Neutrophil (primary cell): ENCODE measurements around the gene CACNG6.

Experiments
- H3K27ac ChIP-seq: fragments of 200-600 bp; sonication (generic); 2 replicates; pipeline ENCODE4 v1.5.1; 2016; ENCODE audit warnings: mild to moderate bottlenecking, moderate library complexity
- H3K27me3 ChIP-seq: fragments of 200-600 bp; sonication (generic); 2 replicates; pipeline ENCODE4 v1.6.0; 2016; ENCODE audit warnings: mild to moderate bottlenecking
- H3K36me3 ChIP-seq: fragments of 200-600 bp; sonication (generic); 2 replicates; pipeline ENCODE4 v1.5.1; 2017
- H3K4me1 ChIP-seq, 2 experiments: fragments of 200-600 bp in 1 of 2; sonication (generic) in 1 of 2; 1 replicate in 1 of 2; 2 replicates in 1 of 2; pipeline versions ENCODE4 v1.5.1 to v1.6.1; 2013 to 2016; ENCODE audit warnings: low read depth in 1 of 2, low read length in 1 of 2, mild to moderate bottlenecking in 1 of 2, moderate library complexity in 1 of 2; ENCODE audit not compliant: control insufficient read depth in 1 of 2, insufficient read depth in 1 of 2
- H3K4me3 ChIP-seq, 2 experiments: fragments of 200-600 bp in 1 of 2; sonication (generic) in 1 of 2; 1 replicate in 1 of 2; 2 replicates in 1 of 2; pipeline ENCODE4 v1.5.1; 2013 to 2016; ENCODE audit warnings: low read depth in 1 of 2, low read length in 1 of 2, mild to moderate bottlenecking in 1 of 2, moderate library complexity in 1 of 2
- H3K9me3 ChIP-seq: fragments of 200-600 bp; sonication (generic); 2 replicates; pipeline ENCODE4 v1.5.1; 2016
- TF ChIP-seq, protein P1 (sequence below): fragments of 200-600 bp; sonication (generic); IDR thresholded peaks from 2 replicates; pipeline ENCODE4 v1.5.1; 2016; ENCODE audit warnings: antibody characterized with exemption

The CACNG6 gene, protein sequence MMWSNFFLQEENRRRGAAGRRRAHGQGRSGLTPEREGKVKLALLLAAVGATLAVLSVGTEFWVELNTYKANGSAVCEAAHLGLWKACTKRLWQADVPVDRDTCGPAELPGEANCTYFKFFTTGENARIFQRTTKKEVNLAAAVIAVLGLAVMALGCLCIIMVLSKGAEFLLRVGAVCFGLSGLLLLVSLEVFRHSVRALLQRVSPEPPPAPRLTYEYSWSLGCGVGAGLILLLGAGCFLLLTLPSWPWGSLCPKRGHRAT

DNA sequence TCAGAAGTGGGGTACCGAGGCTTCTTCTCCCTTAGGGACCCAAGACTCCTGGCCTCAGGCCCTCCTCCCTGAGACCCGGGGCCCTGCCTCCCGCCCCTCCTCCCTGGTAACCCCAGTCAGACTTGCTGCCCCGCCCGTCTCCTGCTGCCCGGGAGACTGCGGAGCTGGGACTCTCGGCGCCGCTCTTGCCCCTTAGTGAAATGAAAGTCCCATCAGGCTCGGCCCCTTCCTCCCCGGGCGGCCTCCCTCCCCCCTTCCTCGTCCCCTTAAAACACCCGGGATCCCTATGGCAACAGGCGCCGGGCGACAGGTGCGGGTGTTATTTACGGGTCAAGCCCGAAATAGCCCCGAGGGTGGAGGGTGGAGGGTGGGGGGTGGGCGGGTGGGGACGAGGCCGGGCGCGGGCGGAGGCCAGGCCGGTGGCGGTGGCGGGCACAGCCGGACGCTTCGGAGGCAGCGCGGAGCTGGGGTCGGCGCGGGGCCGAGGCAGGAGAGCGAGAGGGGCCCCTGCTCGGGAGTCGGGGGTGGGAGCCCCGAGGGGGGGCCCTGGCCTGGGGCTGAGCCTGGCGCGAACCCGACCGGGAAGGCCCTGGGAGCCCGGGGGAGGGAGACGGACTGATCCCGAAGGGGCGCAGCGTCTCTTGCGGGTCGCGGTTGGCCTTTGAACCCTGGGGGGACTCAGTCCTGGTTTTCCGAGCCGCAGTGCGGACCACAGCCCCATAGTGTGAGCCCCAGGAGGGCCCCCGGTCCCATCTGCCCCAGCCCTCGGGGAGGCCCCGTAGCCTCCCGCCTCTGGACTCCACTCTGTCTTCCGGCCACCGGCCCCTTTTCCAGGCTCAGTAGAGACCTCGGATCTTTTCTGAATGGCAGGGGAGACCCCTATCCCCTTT, at the start of gene CACNG6:
Gene CACNG6 (plus strand): TSS at position 414 of the 890 bp plus-strand sequence. CDS start 1,241 bp downstream, outside the sequence.
- Histone ChIP-seq H3K4me3 (peak within 1 kb of the TSS in 1 of 2 experiments; percentile 49), H3K36me3 (no peaks in the 10 kb centered on the region), H3K9me3 (no peaks in the 10 kb centered on the region), H3K4me1 (peaks cover 0 to 10% of the 10 kb centered on the region in 2 experiments), H3K27ac (no peak within 1 kb of the TSS), H3K27me3 (peaks cover 96% of the 10 kb centered on the region)
- TF ChIP-seq, protein P1, sequence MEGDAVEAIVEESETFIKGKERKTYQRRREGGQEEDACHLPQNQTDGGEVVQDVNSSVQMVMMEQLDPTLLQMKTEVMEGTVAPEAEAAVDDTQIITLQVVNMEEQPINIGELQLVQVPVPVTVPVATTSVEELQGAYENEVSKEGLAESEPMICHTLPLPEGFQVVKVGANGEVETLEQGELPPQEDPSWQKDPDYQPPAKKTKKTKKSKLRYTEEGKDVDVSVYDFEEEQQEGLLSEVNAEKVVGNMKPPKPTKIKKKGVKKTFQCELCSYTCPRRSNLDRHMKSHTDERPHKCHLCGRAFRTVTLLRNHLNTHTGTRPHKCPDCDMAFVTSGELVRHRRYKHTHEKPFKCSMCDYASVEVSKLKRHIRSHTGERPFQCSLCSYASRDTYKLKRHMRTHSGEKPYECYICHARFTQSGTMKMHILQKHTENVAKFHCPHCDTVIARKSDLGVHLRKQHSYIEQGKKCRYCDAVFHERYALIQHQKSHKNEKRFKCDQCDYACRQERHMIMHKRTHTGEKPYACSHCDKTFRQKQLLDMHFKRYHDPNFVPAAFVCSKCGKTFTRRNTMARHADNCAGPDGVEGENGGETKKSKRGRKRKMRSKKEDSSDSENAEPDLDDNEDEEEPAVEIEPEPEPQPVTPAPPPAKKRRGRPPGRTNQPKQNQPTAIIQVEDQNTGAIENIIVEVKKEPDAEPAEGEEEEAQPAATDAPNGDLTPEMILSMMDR: no peak

DNA sequence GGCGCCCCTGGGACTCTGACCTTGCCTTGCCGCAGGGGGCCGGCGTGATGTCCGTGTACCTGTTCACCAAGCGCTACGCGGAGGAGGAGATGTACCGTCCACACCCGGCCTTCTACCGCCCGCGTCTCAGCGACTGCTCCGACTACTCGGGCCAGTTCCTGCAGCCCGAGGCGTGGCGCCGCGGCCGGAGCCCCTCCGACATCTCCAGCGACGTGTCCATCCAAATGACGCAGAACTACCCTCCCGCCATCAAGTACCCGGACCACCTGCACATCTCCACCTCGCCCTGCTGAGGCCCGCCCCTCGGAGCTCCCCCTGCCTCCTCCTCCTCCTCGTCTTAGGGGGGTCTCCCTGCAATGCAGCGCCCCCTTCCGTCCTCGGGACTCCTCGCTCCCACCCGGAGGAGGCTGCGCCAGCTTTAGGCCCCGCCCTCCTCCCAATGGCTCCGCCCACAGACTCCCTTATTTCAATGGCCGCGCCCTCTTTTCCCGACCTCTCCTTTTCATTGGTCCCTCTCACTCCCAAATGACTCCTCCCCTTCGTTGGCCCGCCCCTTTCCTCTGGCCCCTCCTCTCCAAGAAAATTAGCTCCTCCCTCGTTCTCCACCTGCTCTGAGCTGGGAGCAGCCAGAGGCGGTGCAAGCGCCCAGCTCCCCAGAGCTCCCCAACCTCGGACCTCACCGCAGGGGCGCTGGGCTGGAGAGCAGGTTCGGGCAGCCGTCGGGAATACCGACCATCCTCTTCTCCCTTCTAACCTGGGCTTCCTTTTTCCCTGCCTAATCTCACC, 49.2 kb upstream of the CACNG6 start:
- H3K27me3 ChIP-seq: peaks cover 96% of the 10 kb centered on the region
- TF ChIP-seq, protein P1: no peak
- H3K9me3 ChIP-seq: no peaks in the 10 kb centered on the region
- no peak overlapping the region for H3K4me3 ChIP-seq
- no peak overlapping the region for H3K27ac ChIP-seq
- no peaks in the 10 kb centered on the region for H3K36me3 ChIP-seq
- H3K4me1 ChIP-seq: no peaks in the 10 kb centered on the region

DNA sequence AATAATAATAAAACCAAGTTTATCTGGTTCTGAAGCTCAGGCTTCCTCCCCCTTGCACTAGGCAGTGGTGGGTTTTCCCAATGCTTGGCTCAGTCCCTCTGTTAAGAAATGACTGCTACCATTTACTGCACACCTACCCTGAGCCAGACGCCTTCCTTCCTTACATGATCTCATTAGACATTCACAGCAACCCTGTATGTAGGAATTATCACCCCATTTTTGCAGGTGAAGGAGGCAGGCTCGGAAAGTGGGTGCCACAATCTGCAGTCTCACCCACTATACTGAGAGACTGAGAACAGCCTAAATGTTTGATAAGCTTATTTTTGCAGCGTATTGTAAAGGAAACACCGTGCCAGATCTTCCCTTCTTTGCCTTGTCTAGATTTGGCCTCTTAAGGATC, 47.0 kb upstream of the CACNG6 start:
- peaks cover 96% of the 10 kb centered on the region for H3K27me3 ChIP-seq
- no peaks in the 10 kb centered on the region for H3K36me3 ChIP-seq
- H3K9me3 ChIP-seq: no peaks in the 10 kb centered on the region
- H3K4me3 ChIP-seq: no peak overlapping the region
- TF ChIP-seq, protein P1: no peak
- H3K27ac ChIP-seq: no peak overlapping the region
- H3K4me1 ChIP-seq: no peaks in the 10 kb centered on the region

DNA sequence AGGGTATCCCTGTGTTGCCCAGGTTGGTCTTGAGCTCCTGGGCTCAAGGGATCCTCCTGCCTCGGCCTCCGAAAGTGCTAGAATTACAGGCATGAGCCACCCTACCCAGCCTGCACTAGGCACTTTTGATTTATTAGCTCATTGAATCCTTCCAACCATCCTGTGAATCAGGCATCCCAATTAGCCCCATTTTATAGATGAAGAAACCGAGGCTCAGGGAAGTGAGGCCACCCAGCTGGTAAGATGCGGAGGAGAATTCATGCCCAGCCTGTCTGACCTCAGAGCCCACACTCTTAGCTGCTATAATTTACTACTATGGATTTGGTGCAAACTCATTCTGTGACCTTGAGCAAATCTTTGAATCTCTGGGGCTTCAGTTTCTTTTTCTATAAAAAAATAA, 46.5 kb upstream of the CACNG6 start:
- H3K4me3 ChIP-seq: no peak overlapping the region
- peaks cover 96% of the 10 kb centered on the region for H3K27me3 ChIP-seq
- no peaks in the 10 kb centered on the region for H3K4me1 ChIP-seq
- H3K9me3 ChIP-seq: no peaks in the 10 kb centered on the region
- TF ChIP-seq, protein P1: no peak
- no peaks in the 10 kb centered on the region for H3K36me3 ChIP-seq
- no peak overlapping the region for H3K27ac ChIP-seq

DNA sequence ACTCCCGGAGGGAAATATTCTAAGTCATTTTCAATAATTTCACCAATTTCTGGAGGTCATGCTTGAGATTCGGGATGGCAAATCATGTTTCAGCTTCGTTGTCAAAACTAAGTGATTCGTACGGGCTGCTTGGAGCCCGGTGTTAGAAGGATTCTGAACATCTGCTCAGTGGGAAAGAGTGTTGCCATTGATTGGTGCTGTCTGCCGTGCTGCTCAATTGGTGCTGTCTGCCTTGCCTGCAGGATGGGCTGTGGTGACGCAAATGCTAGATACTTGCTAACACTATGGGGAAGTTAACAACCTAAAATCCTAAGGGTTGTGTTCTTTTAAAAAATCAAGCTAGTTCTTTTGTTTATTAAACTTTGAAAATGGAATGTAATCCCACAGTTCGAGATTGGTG, 46.0 kb upstream of the CACNG6 start:
- no peaks in the 10 kb centered on the region for H3K9me3 ChIP-seq
- TF ChIP-seq, protein P1: no peak
- no peak overlapping the region for H3K4me3 ChIP-seq
- peaks cover 93% of the 10 kb centered on the region for H3K27me3 ChIP-seq
- H3K36me3 ChIP-seq: no peaks in the 10 kb centered on the region
- no peaks in the 10 kb centered on the region for H3K4me1 ChIP-seq
- H3K27ac ChIP-seq: no peak overlapping the region
